Memory B cell (primary cell): ENCODE measurements around the gene LSAMP.

Experiments
- ATAC-seq: fragments of 150-1000 bp; cut with Tn5 transposase; 2 replicates; pipeline ENCODE4 v1.10.0; 2021; ENCODE audit warnings: low read depth, mild to moderate bottlenecking, moderate library complexity
- DNase-seq, 2 donors: peaks; one replicate each; pipeline ENCODE4 v3.0.0; 2022; ENCODE audit warnings: low spot score in 2 of 2
- H3K27ac Mint-ChIP-seq: one replicate; pipeline ENCODE4 v1.8.0; 2022; ENCODE audit warnings: mild to moderate bottlenecking, moderate library complexity, mixed read lengths
- H3K27me3 Mint-ChIP-seq: one replicate; pipeline ENCODE4 v1.8.0; 2022; ENCODE audit warnings: mixed read lengths
- H3K36me3 Mint-ChIP-seq: one replicate; pipeline ENCODE4 v1.8.0; 2022; ENCODE audit warnings: mild to moderate bottlenecking, mixed read lengths
- H3K4me1 Mint-ChIP-seq: one replicate; pipeline ENCODE4 v1.8.0; 2022; ENCODE audit warnings: mixed read lengths
- H3K4me3 Mint-ChIP-seq: one replicate; pipeline ENCODE4 v1.8.0; 2022; ENCODE audit warnings: mild to moderate bottlenecking, moderate library complexity, mixed read lengths
- H3K9me3 Mint-ChIP-seq: one replicate; pipeline ENCODE4 v1.8.0; 2022; ENCODE audit warnings: mixed read lengths

LSAMP gene

GRCh38 chr3:116367761-116368395, 77.4 kb downstream of the LSAMP start:
- no peaks in the 10 kb centered on the region for H3K4me1 Mint-ChIP-seq
- H3K27ac Mint-ChIP-seq, result no peak overlapping the region
- H3K27me3 Mint-ChIP-seq, result no peaks in the 10 kb centered on the region
- no peaks in the 10 kb centered on the region for H3K36me3 Mint-ChIP-seq
- ATAC-seq, result no peak
- no peaks in the 10 kb centered on the region for H3K9me3 Mint-ChIP-seq
- no peak overlapping the region for H3K4me3 Mint-ChIP-seq
- no peak for DNase-seq

GRCh38 chr3:116356056-116356455, 89.2 kb downstream of the LSAMP start:
- H3K4me3 Mint-ChIP-seq, result no peak overlapping the region
- H3K27ac Mint-ChIP-seq, result no peak overlapping the region
- H3K36me3 Mint-ChIP-seq, result no peaks in the 10 kb centered on the region
- no peaks in the 10 kb centered on the region for H3K27me3 Mint-ChIP-seq
- DNase-seq (no peak), ATAC-seq (no peak)
- no peaks in the 10 kb centered on the region for H3K4me1 Mint-ChIP-seq
- H3K9me3 Mint-ChIP-seq, result peaks cover 2% of the 10 kb centered on the region

- Mint-ChIP-seq H3K4me3 (no peak overlapping the region), H3K27ac (no peak overlapping the region), H3K9me3 (peaks cover 3% of the 10 kb centered on the region), H3K27me3 (no peaks in the 10 kb centered on the region), H3K4me1 (no peaks in the 10 kb centered on the region), H3K36me3 (no peaks in the 10 kb centered on the region)
- no peak for DNase-seq
- ATAC-seq, result no peak
Observed at GRCh38 chr3:116354382-116354781, 90.9 kb downstream of the LSAMP start.

- H3K27me3 Mint-ChIP-seq, result no peaks in the 10 kb centered on the region
- ATAC-seq (no peak), DNase-seq (no peak)
- H3K4me1 Mint-ChIP-seq, result no peaks in the 10 kb centered on the region
- H3K4me3 Mint-ChIP-seq, result no peak overlapping the region
- no peak overlapping the region for H3K27ac Mint-ChIP-seq
- H3K9me3 Mint-ChIP-seq, result peaks cover 1% of the 10 kb centered on the region
- H3K36me3 Mint-ChIP-seq, result no peaks in the 10 kb centered on the region
Observed at GRCh38 chr3:116350119-116350733, 95.1 kb downstream of the LSAMP start.

- Mint-ChIP-seq H3K9me3 (peaks cover 1% of the 10 kb centered on the region), H3K36me3 (no peaks in the 10 kb centered on the region), H3K27me3 (no peaks in the 10 kb centered on the region), H3K27ac (no peak overlapping the region), H3K4me3 (no peak overlapping the region), H3K4me1 (no peaks in the 10 kb centered on the region)
- DNase-seq (no peak), ATAC-seq (no peak)
Observed at GRCh38 chr3:116348216-116348615, 97.1 kb downstream of the LSAMP start.

GRCh38 chr3:116342499-116342898, 102.8 kb downstream of the LSAMP start:
- Mint-ChIP-seq H3K36me3 (no peaks in the 10 kb centered on the region), H3K4me3 (no peak overlapping the region), H3K27me3 (no peaks in the 10 kb centered on the region), H3K27ac (no peak overlapping the region), H3K9me3 (no peaks in the 10 kb centered on the region), H3K4me1 (no peaks in the 10 kb centered on the region)
- ATAC-seq, result no peak
- DNase-seq, result no peak

GRCh38 chr3:116341899-116342298, 103.4 kb downstream of the LSAMP start:
- H3K36me3 Mint-ChIP-seq, result no peaks in the 10 kb centered on the region
- DNase-seq (no peak), ATAC-seq (no peak)
- no peaks in the 10 kb centered on the region for H3K4me1 Mint-ChIP-seq
- no peaks in the 10 kb centered on the region for H3K27me3 Mint-ChIP-seq
- H3K9me3 Mint-ChIP-seq, result no peaks in the 10 kb centered on the region
- no peak overlapping the region for H3K27ac Mint-ChIP-seq
- H3K4me3 Mint-ChIP-seq, result no peak overlapping the region

- no peak overlapping the region for H3K27ac Mint-ChIP-seq
- ATAC-seq (no peak), DNase-seq (no peak)
- H3K9me3 Mint-ChIP-seq, result no peaks in the 10 kb centered on the region
- no peaks in the 10 kb centered on the region for H3K36me3 Mint-ChIP-seq
- no peak overlapping the region for H3K4me3 Mint-ChIP-seq
- H3K27me3 Mint-ChIP-seq, result no peaks in the 10 kb centered on the region
- H3K4me1 Mint-ChIP-seq, result no peaks in the 10 kb centered on the region
Observed at GRCh38 chr3:116341381-116341780, 103.9 kb downstream of the LSAMP start.

- H3K27me3 Mint-ChIP-seq, result no peaks in the 10 kb centered on the region
- H3K36me3 Mint-ChIP-seq, result no peaks in the 10 kb centered on the region
- no peaks in the 10 kb centered on the region for H3K9me3 Mint-ChIP-seq
- ATAC-seq (no peak), DNase-seq (no peak)
- no peaks in the 10 kb centered on the region for H3K4me1 Mint-ChIP-seq
- no peak overlapping the region for H3K4me3 Mint-ChIP-seq
- no peak overlapping the region for H3K27ac Mint-ChIP-seq
Observed at GRCh38 chr3:116340680-116341216, 104.5 kb downstream of the LSAMP start.

- Mint-ChIP-seq H3K36me3 (no peaks in the 10 kb centered on the region), H3K4me3 (no peak overlapping the region), H3K27me3 (no peaks in the 10 kb centered on the region), H3K4me1 (no peaks in the 10 kb centered on the region), H3K9me3 (no peaks in the 10 kb centered on the region), H3K27ac (no peak overlapping the region)
- ATAC-seq (no peak), DNase-seq (no peak)
Observed at GRCh38 chr3:116339441-116340028, 105.8 kb downstream of the LSAMP start.

- no peaks in the 10 kb centered on the region for H3K9me3 Mint-ChIP-seq
- ATAC-seq (no peak), DNase-seq (no peak)
- H3K4me1 Mint-ChIP-seq, result no peaks in the 10 kb centered on the region
- H3K27me3 Mint-ChIP-seq, result no peaks in the 10 kb centered on the region
- no peaks in the 10 kb centered on the region for H3K36me3 Mint-ChIP-seq
- H3K4me3 Mint-ChIP-seq, result no peak overlapping the region
- no peak overlapping the region for H3K27ac Mint-ChIP-seq
Observed at GRCh38 chr3:116338713-116339112, 106.6 kb downstream of the LSAMP start.

GRCh38 chr3:116337229-116337628, 108.1 kb downstream of the LSAMP start:
- H3K4me1 Mint-ChIP-seq, result no peaks in the 10 kb centered on the region
- no peaks in the 10 kb centered on the region for H3K27me3 Mint-ChIP-seq
- no peaks in the 10 kb centered on the region for H3K36me3 Mint-ChIP-seq
- no peaks in the 10 kb centered on the region for H3K9me3 Mint-ChIP-seq
- no peak overlapping the region for H3K27ac Mint-ChIP-seq
- no peak for DNase-seq
- no peak for ATAC-seq
- H3K4me3 Mint-ChIP-seq, result no peak overlapping the region

GRCh38 chr3:116331380-116331779, 113.9 kb downstream of the LSAMP start:
- H3K36me3 Mint-ChIP-seq, result no peaks in the 10 kb centered on the region
- H3K27ac Mint-ChIP-seq, result no peak overlapping the region
- H3K9me3 Mint-ChIP-seq, result no peaks in the 10 kb centered on the region
- DNase-seq (no peak), ATAC-seq (no peak)
- no peaks in the 10 kb centered on the region for H3K27me3 Mint-ChIP-seq
- H3K4me3 Mint-ChIP-seq, result no peak overlapping the region
- H3K4me1 Mint-ChIP-seq, result no peaks in the 10 kb centered on the region

- Mint-ChIP-seq H3K9me3 (peaks cover 4% of the 10 kb centered on the region), H3K27ac (no peak overlapping the region), H3K27me3 (no peaks in the 10 kb centered on the region), H3K4me3 (no peak overlapping the region), H3K36me3 (no peaks in the 10 kb centered on the region), H3K4me1 (no peaks in the 10 kb centered on the region)
- ATAC-seq (no peak), DNase-seq (no peak)
Observed at GRCh38 chr3:116322750-116323375, 122.4 kb downstream of the LSAMP start.
